HL-60/S4 treated with phorbol 12-myristate 13-acetate at 8.2 ng/mL for 4 days and 3 days (cell line): ENCODE measurements around the gene DMP1.

Source experiments
- in situ Hi-C: fragments of 300-500 bp; cut with MboI; formaldehyde crosslinking; loops from 2 replicates; pipeline ENCODE4 v1.15.0; 2022; ENCODE audit warnings: low sequenced_read_pairs

DMP1 gene

GRCh38 chr4:87679449-87680169 lies 29.5 kb downstream of the DMP1 start:
- in situ Hi-C loops = loop anchor here (5.0 to 25.0 kb wide), 2 partner anchors 163 to 308 kb away; partner anchors contain the start of gene SPP1

DNA sequence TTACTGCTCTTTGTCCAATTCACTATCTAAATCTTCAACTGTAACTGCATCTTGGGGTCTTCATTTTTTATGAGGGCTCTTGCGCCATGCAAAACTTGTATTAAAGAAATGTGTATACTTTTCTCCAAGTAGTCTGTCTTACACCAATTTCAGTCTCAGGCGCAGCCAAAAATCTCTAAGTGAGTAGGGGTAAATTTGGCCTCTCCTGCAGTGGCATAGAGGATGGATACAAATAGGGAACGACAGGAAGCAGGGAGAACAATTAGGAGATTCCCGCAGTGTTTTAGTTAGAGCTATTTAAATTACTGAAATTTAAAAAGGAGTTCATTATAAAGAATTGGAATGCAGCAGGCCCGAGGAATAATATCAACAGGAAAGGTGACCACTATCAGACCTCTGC lies 30.2 kb downstream of the DMP1 start:
- in situ Hi-C loops = loop anchor here (5.0 to 25.0 kb wide), 2 partner anchors 162 to 307 kb away; partner anchors contain the start of gene SPP1

DNA sequence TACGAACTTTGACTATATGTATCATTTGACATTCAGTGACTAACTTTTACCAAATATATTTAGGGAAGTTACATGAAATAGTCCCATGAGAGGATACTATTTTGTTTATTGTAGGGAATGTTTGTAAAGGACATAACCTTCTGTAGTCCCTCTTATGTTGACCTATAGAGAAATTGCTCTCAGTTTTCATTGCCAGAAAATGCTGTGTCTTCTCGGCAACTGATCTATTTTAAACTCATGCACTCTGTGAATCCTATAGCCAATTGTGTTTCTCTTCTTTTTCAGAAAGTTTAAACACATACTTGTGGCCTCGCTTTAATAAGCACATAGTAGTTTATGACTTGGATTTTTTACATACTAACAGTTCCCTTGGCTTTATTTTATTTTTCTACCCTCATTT lies 38.2 kb downstream of the DMP1 start:
- in situ Hi-C loops = loop anchor here (25.0 kb wide), 1 partner anchor 299 kb away; the partner anchor contains the start of gene SPP1

- in situ Hi-C loops = loop anchor here (25.0 kb wide), 1 partner anchor 296 kb away; the partner anchor contains the start of gene SPP1
Measured at GRCh38 chr4:87690947-87691346, 40.9 kb downstream of the DMP1 start.

- in situ Hi-C loops = loop anchor here (25.0 kb wide), 1 partner anchor 295 kb away; the partner anchor contains the start of gene SPP1
Measured at GRCh38 chr4:87692060-87692459, 42.0 kb downstream of the DMP1 start.

GRCh38 chr4:87697272-87697671 lies 47.2 kb downstream of the DMP1 start:
- in situ Hi-C loops = loop anchor here (25.0 kb wide), 1 partner anchor 290 kb away; the partner anchor contains the start of gene SPP1

DNA sequence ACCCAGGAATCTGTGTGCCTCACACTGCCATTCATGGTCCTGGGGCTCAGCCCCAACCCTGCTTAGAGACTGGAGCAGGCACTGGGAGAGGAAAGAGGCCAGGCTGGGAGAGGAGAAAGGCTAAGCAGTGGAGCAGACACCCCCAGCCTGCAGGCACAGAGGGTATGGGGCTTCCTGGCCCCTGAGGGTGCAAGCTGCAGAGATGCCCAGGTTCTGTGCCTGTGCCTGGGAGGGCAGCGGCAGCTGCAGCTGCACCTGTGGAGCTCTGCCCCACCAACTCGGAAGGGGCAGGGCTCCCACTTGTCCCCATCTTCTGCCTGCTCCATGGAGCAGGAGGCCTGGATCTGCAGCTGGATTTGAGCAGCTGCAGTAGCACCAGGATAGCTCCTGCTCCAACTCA lies 47.9 kb downstream of the DMP1 start:
- in situ Hi-C loops = loop anchor here (25.0 kb wide), 1 partner anchor 289 kb away; the partner anchor contains the start of gene SPP1

- in situ Hi-C loops = loop anchor here (25.0 kb wide), 1 partner anchor 289 kb away; the partner anchor contains the start of gene SPP1
Measured at GRCh38 chr4:87698394-87698793, 48.3 kb downstream of the DMP1 start.

GRCh38 chr4:87704001-87704400 lies 53.9 kb downstream of the DMP1 start:
- in situ Hi-C loops = no loop called here

DNA sequence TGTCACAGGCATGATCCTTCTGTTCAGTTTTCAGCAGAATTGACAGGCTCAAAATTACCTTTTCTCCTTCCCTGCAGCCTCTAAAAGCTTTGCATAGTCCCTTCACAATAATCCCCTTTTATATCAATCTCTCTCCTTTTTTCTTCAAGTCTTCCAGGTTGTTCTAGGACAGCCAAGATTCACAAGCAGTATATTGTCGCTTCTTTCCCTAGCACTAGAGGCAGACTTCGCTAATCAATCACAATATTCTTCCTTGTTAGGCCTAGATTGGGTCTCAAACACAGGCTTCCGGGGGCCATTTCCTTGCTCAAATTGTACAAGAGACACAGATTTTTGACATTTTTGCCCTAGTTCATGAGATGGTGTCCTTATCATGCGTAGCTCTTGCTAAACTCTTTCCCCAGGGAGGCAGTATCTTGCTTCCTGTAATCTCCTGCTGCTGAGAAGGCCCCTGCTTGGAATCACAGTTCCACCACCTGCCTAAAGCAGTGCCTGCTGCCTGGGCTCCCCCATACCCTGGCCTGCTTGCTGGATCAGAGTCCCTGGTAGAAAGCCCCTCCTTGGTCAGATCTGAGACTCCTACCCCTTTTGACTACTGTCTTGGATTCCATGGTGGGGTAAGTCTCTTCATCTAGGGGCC lies 57.3 kb downstream of the DMP1 start:
- in situ Hi-C loops = no loop called here
